Endothelial cell of umbilical vein (primary cell): Measurements from ENCODE around the gene ZDHHC16.

ENCODE experiments used
- CTCF ChIP-seq, 2 donors: IDR thresholded peaks; 1 replicate in 1 of 2; 2 replicates in 1 of 2; pipeline ENCODE4 v1.5.1; 2011; ENCODE audit warnings: low read length in 2 of 2, mild to moderate bottlenecking in 2 of 2, moderate library complexity in 2 of 2, control low read depth in 1 of 2, inconsistent platforms in 1 of 2, low read depth in 1 of 2; ENCODE audit not compliant: insufficient read depth in 1 of 2; ENCODE audit errors: extremely low read depth in 1 of 2
- EZH2 ChIP-seq: IDR thresholded peaks from 2 replicates; pipeline ENCODE4 v1.6.1; 2012; ENCODE audit warnings: borderline replicate concordance, low read depth, mild to moderate bottlenecking, moderate library complexity, low read length, inconsistent platforms; ENCODE audit not compliant: severe bottlenecking
- JUN ChIP-seq: IDR thresholded peaks from 2 replicates; pipeline ENCODE4 v1.6.1; 2011; ENCODE audit warnings: borderline replicate concordance, low read depth; ENCODE audit not compliant: insufficient read length, insufficient read depth
- MYC ChIP-seq: IDR thresholded peaks from one replicate; pipeline ENCODE4 v1.6.1; 2011; ENCODE audit warnings: mild to moderate bottlenecking, low read depth, low read length
- POLR2A ChIP-seq: IDR thresholded peaks from 2 replicates; pipeline ENCODE4 v1.6.1; 2012; ENCODE audit warnings: low read depth, mild to moderate bottlenecking, control low read depth, low read length
- POLR2AphosphoS5 ChIP-seq: IDR thresholded peaks from 2 replicates; pipeline ENCODE4 v1.6.1; 2012; ENCODE audit warnings: low read depth, mild to moderate bottlenecking, control low read depth, low read length, moderate library complexity; ENCODE audit not compliant: insufficient read depth

GRCh38 chr10:97450828-97451227, 4.9 kb downstream of the ZDHHC16 start:
- TF ChIP-seq EZH2: no peak
- no peak for TF ChIP-seq POLR2A
- TF ChIP-seq POLR2AphosphoS5: no peak
- TF ChIP-seq CTCF (IDR thresholded peaks at IDR 0.05; ENCODE audit: extremely low read depth in 1 of 2, insufficient read depth in 1 of 2, low read depth in 1 of 2, low read length in 2 of 2): no peak
- TF ChIP-seq JUN: no peak
- TF ChIP-seq MYC: no peak
